Nephron progenitor cell (in vitro differentiated cells): ENCODE data around the gene FBXL22.

Source experiments
- DNase-seq: peaks from one replicate; pipeline ENCODE4 v3.0.0; 2021
- H3K27ac Mint-ChIP-seq: 2 replicates; pipeline ENCODE4 v1.8.0; 2021; ENCODE audit warnings: mild to moderate bottlenecking, moderate library complexity, mixed read lengths
- H3K27me3 Mint-ChIP-seq: 2 replicates; pipeline ENCODE4 v1.8.0; 2021; ENCODE audit warnings: mild to moderate bottlenecking, low read depth, mixed read lengths; ENCODE audit not compliant: poor library complexity
- H3K36me3 Mint-ChIP-seq: 2 replicates; pipeline ENCODE4 v1.8.0; 2021; ENCODE audit warnings: low read depth, mixed read lengths
- H3K4me1 Mint-ChIP-seq: 2 replicates; pipeline ENCODE4 v1.8.0; 2021; ENCODE audit warnings: mixed read lengths
- H3K4me3 Mint-ChIP-seq: 2 replicates; pipeline ENCODE4 v1.8.0; 2021; ENCODE audit warnings: mild to moderate bottlenecking, moderate library complexity, mixed read lengths
- H3K9me3 Mint-ChIP-seq: 2 replicates; pipeline ENCODE4 v1.8.0; 2021; ENCODE audit warnings: mild to moderate bottlenecking, moderate library complexity, mixed read lengths
- CTCF ChIP-seq: fragments of 200-600 bp; sonication (generic); IDR thresholded peaks from 2 replicates; pipeline ENCODE4 v1.5.0; 2021; ENCODE audit warnings: antibody characterized with exemption

Gene FBXL22

GRCh38 chr15:63597038-63597790 is at the start of gene FBXL22:
Gene FBXL22, plus strand, starts transcription at chr15:63597387. Its CDS starts 6 bp downstream, at chr15:63597393.
- Mint-ChIP-seq H3K36me3 (peaks cover 22% of the 10 kb centered on the region), H3K27ac (peak within 1 kb of the TSS; percentile 81), H3K4me1 (peaks cover 52% of the 10 kb centered on the region), H3K27me3 (peaks cover 10% of the 10 kb centered on the region), H3K4me3 (peak within 1 kb of the TSS; percentile 51), H3K9me3 (no peaks in the 10 kb centered on the region)
- DNase-seq = no peak
- TF ChIP-seq CTCF = no peak

- TF ChIP-seq CTCF = no peak
- Mint-ChIP-seq H3K4me3 (no peak overlapping the region), H3K36me3 (peaks cover 39% of the 10 kb centered on the region), H3K27ac (no peak overlapping the region), H3K9me3 (no peaks in the 10 kb centered on the region), H3K4me1 (peaks cover 36% of the 10 kb centered on the region), H3K27me3 (no peaks in the 10 kb centered on the region)
- no peak for DNase-seq
Measured at GRCh38 chr15:63551400-63551799, 45.8 kb upstream of the FBXL22 start.

GRCh38 chr15:63553388-63553791 is 43.8 kb upstream of the FBXL22 start:
- Mint-ChIP-seq H3K27me3 (no peaks in the 10 kb centered on the region), H3K4me3 (no peak overlapping the region), H3K9me3 (no peaks in the 10 kb centered on the region), H3K4me1 (peaks cover 36% of the 10 kb centered on the region), H3K27ac (peak overlapping the region; percentile 84), H3K36me3 (peaks cover 49% of the 10 kb centered on the region)
- DNase-seq = no peak
- TF ChIP-seq CTCF = no peak

GRCh38 chr15:63554337-63554927 is 42.8 kb upstream of the FBXL22 start:
- Mint-ChIP-seq H3K4me3 (no peak overlapping the region), H3K27ac (no peak overlapping the region), H3K4me1 (peaks cover 36% of the 10 kb centered on the region), H3K9me3 (no peaks in the 10 kb centered on the region), H3K36me3 (peaks cover 54% of the 10 kb centered on the region), H3K27me3 (no peaks in the 10 kb centered on the region)
- TF ChIP-seq CTCF = no peak
- DNase-seq = no peak

- Mint-ChIP-seq H3K4me3 (no peak overlapping the region), H3K9me3 (no peaks in the 10 kb centered on the region), H3K4me1 (peaks cover 39% of the 10 kb centered on the region), H3K27me3 (no peaks in the 10 kb centered on the region), H3K27ac (no peak overlapping the region), H3K36me3 (peaks cover 54% of the 10 kb centered on the region)
- DNase-seq = no peak
- TF ChIP-seq CTCF = no peak
Measured at GRCh38 chr15:63555507-63555906, 41.7 kb upstream of the FBXL22 start.

- TF ChIP-seq CTCF = no peak
- DNase-seq = no peak
- no peaks in the 10 kb centered on the region for H3K27me3 Mint-ChIP-seq
- H3K4me3 Mint-ChIP-seq = no peak overlapping the region
- H3K9me3 Mint-ChIP-seq = no peaks in the 10 kb centered on the region
- peaks cover 44% of the 10 kb centered on the region for H3K4me1 Mint-ChIP-seq
- H3K36me3 Mint-ChIP-seq = peaks cover 62% of the 10 kb centered on the region
- H3K27ac Mint-ChIP-seq = no peak overlapping the region
Measured at GRCh38 chr15:63556246-63556645, 40.9 kb upstream of the FBXL22 start.
